HG02885 (cell line): ENCODE data around the gene ATOX1.
A peak's percentile ranks its signal among the peaks of the same experiment; 100 is the strongest.
"Not testable (repeated sequence)": the region's sequence is repeated elsewhere in the genome, so short reads cannot be mapped to it uniquely, and the experiment has no call there.

Source experiments
- ATAC-seq: cut with Tn5 transposase; IDR thresholded peaks from one replicate; pipeline ENCODE4 v1.9.1; 2021; ENCODE audit warnings: mild to moderate bottlenecking; ENCODE audit not compliant: unreplicated experiment, poor library complexity

Gene ATOX1

GRCh38 chr5:151758430-151759241 is at the start of gene ATOX1:
Gene ATOX1 (minus strand): TSS chr5:151758631. CDS start chr5:151758551, 80 bp downstream.
- peak; percentile 95 for ATAC-seq

GRCh38 chr5:151805414-151806223 is 47.2 kb upstream of the ATOX1 start:
- no peak for ATAC-seq

GRCh38 chr5:151800532-151800931 is 42.1 kb upstream of the ATOX1 start:
- ATAC-seq: no peak

- no peak for ATAC-seq
Measured at GRCh38 chr5:151799407-151799806, 41.0 kb upstream of the ATOX1 start.

- no peak for ATAC-seq
Measured at GRCh38 chr5:151798674-151799073, 40.2 kb upstream of the ATOX1 start.

- ATAC-seq: no peak
Measured at GRCh38 chr5:151795426-151795825, 37.0 kb upstream of the ATOX1 start.

GRCh38 chr5:151793358-151793757 is 34.9 kb upstream of the ATOX1 start:
- ATAC-seq: no peak

GRCh38 chr5:151787817-151788216 is 29.4 kb upstream of the ATOX1 start:
- ATAC-seq: no peak

GRCh38 chr5:151786468-151786867 is 28.0 kb upstream of the ATOX1 start:
- ATAC-seq: no peak

- ATAC-seq: no peak
Measured at GRCh38 chr5:151784141-151784540, 25.7 kb upstream of the ATOX1 start.

GRCh38 chr5:151783664-151784063 is 25.2 kb upstream of the ATOX1 start:
- not testable (repeated sequence) for ATAC-seq

- no peak for ATAC-seq
Measured at GRCh38 chr5:151781201-151781600, 22.8 kb upstream of the ATOX1 start.

- ATAC-seq: no peak
Measured at GRCh38 chr5:151780348-151780747, 21.9 kb upstream of the ATOX1 start.

GRCh38 chr5:151779531-151780125 is 21.2 kb upstream of the ATOX1 start:
- peak; percentile 56 for ATAC-seq

GRCh38 chr5:151775025-151775606 is 16.7 kb upstream of the ATOX1 start:
- ATAC-seq: no peak

GRCh38 chr5:151773951-151774350 is 15.5 kb upstream of the ATOX1 start:
- no peak for ATAC-seq

GRCh38 chr5:151772846-151773561 is 14.6 kb upstream of the ATOX1 start:
- ATAC-seq: no peak

- ATAC-seq: no peak
Measured at GRCh38 chr5:151772029-151772845, 13.8 kb upstream of the ATOX1 start.
